Measurements from ENCODE around the gene HOXC11.
A peak's percentile ranks its signal among the peaks of the same experiment; 100 is the strongest.

Gene HOXC11

GRCh38 chr12:53974084-53975063 lies 1.4 kb downstream of the HOXC11 start, which contains the start of gene HOTAIR:
HOTAIR (minus strand) TSS chr12:53974954.
- DNase-seq: no peak

GRCh38 chr12:53975064-53975471 lies 2.1 kb downstream of the HOXC11 start:
- no peak for DNase-seq

- no peak for DNase-seq
Measured at GRCh38 chr12:53975479-53976152, 2.7 kb downstream of the HOXC11 start.

GRCh38 chr12:53976172-53976822 lies 3.4 kb downstream of the HOXC11 start:
- DNase-seq: no peak

- no peak for DNase-seq
Measured at GRCh38 chr12:53976823-53977595, 4.1 kb downstream of the HOXC11 start.

GRCh38 chr12:53977596-53978445 lies 4.9 kb downstream of the HOXC11 start:
- DNase-seq: no peak

- no peak for DNase-seq
Measured at GRCh38 chr12:53978477-53979356, 5.8 kb downstream of the HOXC11 start.

GRCh38 chr12:53980104-53980801 lies 7.3 kb downstream of the HOXC11 start:
- DNase-seq: no peak

- DNase-seq: no peak
Measured at GRCh38 chr12:53980802-53981496, 8.0 kb downstream of the HOXC11 start.

GRCh38 chr12:53981634-53982565 lies 9.0 kb downstream of the HOXC11 start:
- no peak for DNase-seq

- no peak for DNase-seq
Measured at GRCh38 chr12:53982648-53983567, 10.0 kb downstream of the HOXC11 start.

- DNase-seq: no peak
Measured at GRCh38 chr12:53983568-53983949, 10.6 kb downstream of the HOXC11 start.

- no peak for DNase-seq
Measured at GRCh38 chr12:53983950-53984572, 11.1 kb downstream of the HOXC11 start.

- DNase-seq: peak; percentile 87 to 93
Measured at GRCh38 chr12:53984901-53985691, 12.2 kb downstream of the HOXC11 start, which contains the start of gene HOXC10. HOXC10 (plus strand) TSS chr12:53985146; CDS start chr12:53985260, 114 bp downstream.

- DNase-seq: no peak
Measured at GRCh38 chr12:53985692-53985993, 12.7 kb downstream of the HOXC11 start.

Measured in SW 1271 (cell line).